NCI-H446 (cell line): ENCODE measurements around the gene KRT85.
"Not testable (repeated sequence)": the region's sequence is repeated elsewhere in the genome, so short reads cannot be mapped to it uniquely, and the experiment has no call there.

Source experiments
- DNase-seq, 2 experiments: peaks; one replicate each; lab custom pipeline; 2025; lab: John Stamatoyannopoulos, UW

Gene KRT85

DNA sequence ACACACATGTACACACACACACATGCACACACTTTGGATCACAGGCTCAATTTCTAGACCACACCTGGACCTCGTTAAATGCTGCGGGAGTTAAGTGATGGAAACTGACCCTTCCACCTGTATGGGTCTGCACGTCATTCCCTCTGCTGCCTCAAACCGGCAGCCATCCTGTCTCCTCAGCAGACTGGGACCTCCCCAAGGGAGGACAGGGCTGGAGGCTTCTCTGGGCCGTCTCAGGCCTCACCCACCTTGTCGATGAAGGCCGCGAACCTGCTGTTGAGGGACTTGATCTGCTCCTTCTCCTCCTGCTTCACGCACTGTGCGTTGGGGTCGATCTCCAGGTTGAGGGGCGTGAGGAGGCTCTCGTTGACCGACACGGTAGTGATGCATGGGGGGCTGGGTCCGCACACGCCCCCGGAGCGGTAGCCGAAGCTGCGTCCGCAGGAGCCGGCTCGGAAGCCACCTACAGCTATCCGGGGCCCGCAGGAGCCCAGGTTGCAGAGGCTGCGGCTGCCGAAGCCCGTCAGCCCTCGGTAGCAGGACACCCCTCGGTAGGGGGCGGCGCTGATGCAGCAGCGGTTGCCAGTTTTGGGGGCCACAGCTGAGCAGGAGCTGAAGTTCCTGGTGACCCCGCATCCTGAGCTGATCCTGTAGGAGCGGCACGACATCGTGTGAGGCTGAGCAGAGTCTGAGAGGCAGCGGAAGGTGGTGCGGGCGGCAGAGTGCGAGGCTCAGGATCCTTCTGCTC lies at the start of gene KRT85:
TSS of gene KRT85 (minus strand) at position 744 of the 748 bp plus-strand sequence. CDS start at position 668, 76 bp downstream.
- no peak for DNase-seq

DNA sequence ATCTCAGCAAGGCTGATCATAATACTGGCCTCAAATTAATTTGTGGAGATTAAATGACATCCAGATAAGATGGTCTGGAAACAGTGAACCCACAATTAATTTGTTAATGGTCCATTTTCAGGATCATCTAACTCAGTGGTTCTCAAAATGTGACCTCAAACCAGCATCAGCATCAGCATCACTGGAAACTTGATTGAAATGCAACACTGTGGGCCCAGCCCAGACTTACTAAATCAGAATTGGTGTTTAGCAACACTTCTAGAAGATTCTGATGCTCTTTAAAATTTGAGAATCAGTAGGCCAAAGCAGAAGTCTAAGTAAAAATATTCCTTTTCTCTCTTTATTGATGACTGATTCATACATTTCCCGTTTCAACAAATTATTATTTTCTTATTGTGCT lies 49.5 kb upstream of the KRT85 start:
- no peak for DNase-seq

DNA sequence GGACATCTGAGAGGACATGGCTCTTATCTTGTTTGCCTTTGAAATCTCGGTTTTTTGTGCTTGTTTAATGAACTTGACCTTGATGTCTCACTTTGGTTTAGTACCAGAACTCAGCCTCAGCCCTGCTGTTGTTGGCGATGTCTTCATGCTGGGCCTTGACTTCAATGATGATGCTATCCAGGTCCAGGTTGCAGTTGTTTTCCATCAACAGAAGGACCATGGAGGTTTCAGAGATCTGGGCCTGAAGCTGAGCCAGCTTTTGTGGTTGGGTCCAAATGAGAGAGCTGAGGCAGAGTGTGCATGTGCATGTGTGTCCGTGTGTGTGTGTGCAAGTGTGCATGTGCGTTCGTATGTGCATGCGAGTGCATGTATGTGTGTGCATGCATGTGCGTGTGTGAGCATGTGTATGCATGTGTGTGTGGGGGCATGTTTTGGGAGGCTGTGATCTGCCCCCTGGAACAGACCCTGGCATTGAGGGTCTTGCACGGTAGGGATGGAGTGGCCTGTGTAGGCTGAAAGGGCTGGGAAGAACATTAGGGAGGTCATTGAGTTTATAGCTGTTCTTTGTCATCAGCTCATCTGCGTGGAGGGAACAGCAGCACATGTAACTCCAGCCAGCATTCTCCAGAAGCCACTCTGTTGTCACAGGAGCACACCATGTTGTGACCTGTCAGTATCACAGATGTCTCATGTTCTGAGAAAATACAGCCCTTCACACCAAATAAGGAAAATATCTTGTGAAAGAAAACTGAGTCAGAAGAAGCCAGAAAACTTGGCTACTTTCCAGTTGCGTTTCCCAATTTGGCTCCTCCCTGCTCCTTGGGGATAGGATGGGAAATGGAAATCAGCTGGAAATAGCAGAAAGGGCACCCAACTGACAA lies 48.8 kb upstream of the KRT85 start:
- DNase-seq, result no peak

DNA sequence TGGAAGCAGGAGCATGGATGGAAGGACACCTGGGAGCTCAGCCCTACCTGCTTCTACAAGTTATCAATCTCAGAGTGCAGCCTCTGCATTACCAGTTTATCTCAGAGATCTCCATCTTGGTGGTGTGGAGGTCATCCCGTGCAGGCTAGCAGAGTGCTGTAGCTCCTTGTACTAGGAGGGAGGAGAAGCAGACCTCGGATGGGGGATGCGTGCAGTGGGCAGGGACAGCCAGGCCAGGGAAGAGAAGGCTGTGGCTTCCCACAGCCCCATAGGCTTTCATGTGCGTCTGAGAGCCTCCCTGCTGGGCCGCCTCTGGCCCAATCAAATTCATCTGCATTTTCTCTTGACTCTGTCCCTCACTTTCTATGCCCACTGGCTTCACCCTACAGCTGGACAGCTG lies 47.7 kb upstream of the KRT85 start:
- no peak for DNase-seq

DNA sequence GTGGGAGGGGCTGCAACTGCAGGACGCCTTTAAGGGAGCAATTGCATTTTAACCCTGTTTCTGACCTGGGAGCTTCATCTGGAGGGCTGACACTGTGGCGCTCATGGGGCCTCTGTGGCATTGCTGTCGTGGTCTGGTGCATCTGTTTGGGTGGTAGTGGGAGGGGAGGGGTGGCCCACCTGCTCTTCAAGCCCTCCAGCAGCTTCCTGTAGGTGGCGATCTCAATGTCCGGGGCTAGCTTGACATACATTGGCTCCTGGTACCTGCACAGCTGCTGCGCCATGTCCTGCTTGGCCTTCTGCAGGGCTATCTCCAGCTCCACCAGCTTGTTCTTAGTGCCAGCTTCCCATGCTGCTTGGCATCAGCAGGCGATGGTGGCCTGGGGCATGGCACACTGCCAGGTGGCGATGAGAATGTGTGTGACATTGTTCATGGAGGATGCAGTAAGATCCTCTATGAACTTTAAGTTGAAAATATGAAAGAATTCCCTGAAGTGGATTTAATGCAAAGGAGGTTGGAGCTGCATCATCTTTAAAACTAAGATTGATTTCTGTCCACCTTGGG lies 46.6 kb upstream of the KRT85 start:
- no peak for DNase-seq

DNA sequence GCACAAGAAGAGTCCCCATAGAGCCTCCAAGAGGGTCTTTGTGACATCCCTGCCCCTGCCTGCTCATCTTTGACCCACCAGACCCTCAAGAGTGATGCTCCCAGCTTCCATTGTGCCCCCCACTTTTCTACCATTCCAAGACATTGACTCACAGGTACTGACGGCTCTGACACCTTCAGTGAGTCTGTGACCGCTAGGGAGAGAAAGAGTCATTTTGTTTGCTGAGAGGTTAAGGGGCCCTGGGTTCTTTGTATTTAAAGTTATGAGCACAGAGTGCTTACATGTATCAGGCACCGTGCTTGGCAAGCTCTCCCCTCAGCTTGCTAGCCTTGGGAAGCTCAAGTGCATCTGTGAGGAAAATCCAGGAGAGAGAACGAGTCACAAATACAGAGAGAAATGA lies 45.9 kb upstream of the KRT85 start:
- DNase-seq, result no peak

DNA sequence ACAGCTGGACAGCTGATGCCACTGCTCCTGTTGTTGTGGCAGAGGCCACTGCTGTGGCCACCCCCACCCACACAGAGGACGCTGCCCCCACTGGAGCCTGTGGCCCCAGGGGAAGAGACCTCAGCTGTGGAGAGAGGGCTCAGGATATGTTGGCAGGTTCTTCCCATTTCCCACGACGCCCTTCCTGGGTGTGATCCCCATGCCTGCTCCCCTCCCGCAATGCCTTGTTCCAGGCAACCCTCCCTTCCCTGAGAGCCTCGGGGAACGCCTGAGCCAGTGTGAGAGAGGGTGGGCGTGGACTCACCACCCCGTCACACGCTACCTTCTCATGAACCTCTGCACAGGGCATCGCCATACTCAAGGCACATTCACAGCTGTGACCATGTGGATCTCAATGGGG lies 44.5 kb upstream of the KRT85 start:
- DNase-seq, result no peak

DNA sequence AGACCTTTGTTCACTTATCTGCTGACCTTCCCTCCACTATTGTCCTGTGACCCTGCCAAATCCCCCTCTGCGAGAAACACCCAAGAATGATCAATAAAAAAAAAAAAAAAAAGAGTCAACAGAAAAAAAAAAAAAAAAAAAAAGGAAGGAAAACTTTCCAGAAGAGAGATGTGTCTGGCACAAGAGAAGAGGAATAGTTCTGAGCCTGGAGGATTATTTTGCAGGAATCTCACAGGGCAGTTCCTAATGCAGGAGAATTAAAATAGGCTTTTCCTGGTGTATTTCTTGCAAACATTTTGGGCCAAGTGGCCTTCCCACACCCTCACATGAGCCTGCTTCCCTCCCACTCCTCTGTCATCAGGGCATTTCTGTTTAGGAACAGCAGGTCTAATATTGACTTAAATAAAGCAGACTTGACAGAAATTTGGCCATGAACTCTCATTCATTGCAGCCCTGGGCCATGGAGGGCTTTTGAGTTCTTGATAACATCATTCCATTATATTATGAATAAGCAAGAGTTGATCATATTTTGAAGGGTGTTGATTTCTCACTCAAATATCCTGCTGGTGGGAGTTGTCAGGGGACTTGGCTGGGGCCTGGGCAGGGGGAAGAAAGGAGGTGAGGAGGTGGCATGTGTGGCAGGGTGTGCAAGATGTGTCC lies 43.4 kb upstream of the KRT85 start:
- not testable (repeated sequence) for DNase-seq

DNA sequence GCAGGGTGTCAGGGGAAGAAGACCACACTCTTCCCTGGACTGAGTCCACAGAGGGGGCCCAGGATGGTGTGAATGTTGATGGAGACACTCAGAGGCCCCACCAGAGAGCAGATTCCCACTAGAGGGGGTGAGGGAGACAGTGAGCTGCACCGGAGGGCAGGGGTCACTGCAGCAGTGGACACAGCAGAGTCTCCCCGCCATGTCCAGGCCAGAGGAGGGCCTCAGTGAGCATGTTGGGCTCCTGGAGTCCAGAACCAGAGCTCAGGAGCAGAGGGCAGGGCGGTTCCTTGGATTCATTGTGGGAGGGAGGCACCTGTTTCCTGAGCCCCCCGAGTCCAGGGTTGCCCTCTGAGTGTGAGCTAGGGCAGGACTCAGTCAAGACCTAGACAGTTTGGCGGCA lies 40.6 kb upstream of the KRT85 start:
- no peak for DNase-seq

DNA sequence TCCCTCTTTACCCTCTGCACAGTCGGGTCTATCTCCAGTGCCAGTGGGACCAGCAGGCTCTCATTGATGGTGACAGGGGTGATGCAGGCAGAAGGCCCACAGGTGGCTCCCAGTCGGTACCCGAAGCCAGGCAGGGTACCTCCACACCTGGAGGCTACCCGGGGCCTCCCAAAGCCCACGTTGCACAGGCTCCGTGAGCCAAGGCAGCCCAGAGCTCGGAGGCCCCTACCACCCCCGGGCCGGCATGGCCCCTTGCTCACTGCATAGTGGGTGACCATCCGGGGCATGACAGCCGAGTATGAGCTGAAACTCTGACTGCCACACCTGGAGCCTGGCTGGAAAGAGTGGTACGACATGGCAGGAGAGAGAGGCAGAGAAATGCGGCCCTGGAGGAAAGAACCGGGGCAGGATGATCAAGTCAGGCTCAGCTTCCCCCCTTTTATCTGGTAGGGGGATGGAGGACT lies 38.7 kb upstream of the KRT85 start, which contains the start of gene KRT82:
TSS of gene KRT82 (minus strand) at position 414 of the 464 bp plus-strand sequence. CDS start at position 356, 58 bp downstream.
- no peak for DNase-seq

DNA sequence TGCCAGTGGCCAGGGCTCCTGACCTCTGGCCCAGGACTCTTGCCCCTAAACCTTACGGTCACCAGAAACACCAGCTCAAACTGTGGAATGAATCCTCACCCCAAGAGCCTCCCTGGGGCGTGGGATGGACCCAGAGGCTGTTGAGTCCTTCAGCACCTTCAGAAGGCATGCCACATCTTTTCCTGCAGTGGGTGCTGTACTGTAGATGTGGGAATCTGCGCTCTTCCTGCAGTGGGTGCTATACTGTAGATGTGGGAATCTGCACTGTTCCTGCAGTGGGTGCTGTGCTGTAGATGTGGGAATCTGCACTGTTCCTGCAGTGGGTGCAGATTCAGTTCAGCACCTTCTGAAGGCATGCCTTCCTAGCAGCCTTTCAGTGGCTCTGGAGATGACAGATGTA lies 37.7 kb upstream of the KRT85 start:
- no peak for DNase-seq

DNA sequence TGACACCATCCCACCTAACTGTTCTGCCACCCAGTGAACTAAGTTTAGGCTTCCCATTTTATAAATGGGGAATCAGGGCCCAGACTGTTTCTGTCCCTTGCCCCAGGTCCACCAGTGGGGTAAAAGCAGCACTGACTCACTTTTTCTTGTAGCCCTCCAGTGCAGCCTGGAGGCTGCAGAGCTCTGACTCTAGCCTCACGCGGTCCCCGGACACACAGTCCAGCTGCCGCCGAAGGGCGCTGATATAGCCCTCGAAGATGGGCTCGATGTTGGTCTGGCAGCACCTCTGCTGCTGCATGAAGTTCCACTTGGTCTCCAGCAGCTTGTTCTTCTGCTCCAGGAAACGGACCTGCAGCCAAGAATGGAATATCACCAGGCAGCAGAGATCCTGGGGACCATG lies 36.3 kb upstream of the KRT85 start:
- no peak for DNase-seq

DNA sequence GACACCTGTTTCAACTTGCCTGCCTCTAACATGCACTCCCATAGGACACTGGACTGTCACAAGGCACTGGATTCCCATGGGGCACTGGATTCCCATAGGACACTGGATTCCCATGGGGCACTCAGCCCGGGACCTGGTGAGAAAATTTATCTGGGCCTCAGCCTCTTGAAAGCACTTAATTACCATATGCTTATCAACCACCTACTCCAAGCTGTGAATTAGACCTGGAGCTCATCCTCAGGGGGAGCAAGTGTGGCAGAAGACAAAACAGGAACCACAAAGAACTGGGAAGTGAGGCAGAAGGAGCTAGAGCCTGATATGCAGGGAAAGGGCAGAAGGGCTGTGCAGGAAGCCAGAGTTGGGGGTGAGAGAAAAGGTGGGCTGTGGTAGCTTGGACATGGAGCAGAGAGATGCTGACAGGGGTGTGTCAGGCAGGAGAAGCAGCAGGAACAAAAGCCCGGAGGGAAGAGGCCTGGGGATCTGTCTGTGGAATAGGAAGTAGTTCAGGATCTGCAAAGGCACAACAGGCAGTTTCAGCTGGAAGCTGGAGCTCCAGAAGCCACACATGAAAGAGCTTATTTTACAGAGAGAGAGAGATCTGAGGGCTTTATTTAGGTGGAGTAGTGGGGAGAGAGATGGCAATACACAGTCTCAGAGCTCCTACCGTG lies 35.7 kb upstream of the KRT85 start:
- no peak for DNase-seq

DNA sequence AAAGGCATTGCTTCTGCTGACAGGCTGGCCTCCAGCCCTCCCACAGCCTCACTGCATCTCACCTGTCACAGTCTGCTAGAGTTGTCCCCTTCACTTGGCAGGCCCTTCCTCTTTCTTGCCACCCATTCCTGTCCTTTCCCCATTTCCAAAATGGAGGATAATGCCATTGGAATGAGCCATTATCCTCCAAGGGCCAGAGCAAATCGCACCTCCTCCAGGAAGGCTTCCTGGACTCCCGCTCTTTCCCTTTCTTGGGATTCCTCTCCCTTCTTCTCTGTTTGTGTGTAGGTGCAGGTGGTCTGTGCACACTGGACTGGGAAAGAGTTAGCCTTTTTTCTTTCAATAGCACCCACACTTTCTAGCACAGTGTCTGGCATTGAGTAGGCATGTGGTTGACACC lies 35.1 kb upstream of the KRT85 start:
- DNase-seq, result no peak

DNA sequence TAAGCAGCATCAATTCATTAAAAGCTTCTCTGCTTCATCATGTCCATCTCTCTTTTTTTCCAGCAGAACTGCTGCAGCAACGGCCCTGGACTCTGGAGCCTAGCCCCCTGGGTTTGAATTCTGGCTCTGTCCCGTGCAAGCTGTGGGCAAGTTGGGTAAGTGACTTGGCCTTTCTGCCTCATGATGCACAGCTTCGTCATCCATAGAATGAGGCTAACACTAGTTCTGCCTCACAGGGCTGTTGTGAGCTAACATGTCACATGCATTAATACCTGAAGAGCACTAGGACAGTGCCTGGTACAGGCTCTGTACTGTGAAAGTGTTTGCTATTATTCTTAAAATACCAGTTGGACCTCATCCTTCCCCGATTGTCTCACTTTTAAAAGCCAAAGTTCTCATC lies 34.6 kb upstream of the KRT85 start:
- no peak for DNase-seq

DNA sequence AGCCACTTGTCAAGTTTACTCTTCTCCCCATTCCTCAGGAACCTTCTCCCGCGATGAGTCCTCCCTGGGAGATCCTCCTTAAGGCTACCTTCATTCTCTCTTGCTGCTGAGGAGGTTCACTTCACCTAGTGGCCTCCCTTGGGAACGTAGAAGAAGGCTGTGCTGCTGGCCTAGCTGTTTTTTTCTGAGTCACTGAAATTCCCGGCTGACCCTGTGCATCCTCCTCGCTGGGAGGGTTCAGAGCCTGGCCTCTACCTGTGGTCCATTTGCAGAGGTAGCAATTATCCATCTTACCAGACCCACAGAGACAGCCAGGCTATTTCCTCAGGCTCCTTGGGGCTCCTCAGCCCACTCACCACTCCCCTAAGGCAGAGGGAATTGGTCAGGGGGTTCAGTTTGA lies 34.2 kb upstream of the KRT85 start:
- no peak for DNase-seq

DNA sequence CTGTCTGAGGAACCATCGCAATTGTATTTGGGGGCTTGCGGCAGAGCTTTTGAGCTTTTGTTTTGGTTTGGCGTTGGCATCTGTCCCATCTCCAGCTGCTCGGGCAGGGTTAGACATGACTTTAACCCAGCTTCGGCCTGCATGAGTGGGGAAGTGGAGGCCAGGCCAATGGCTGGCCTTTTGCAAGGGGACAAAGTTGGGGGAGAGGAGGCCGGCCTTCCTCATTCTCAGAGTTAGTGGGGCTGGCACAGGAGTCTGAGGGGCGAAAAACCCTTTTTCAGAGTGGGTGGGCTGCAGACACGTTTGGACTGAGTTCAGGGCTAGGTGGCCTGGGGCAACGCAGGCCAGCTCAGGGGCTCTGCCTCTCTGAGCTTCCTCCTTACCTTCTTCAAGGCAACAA lies 33.6 kb upstream of the KRT85 start:
- DNase-seq, result no peak

DNA sequence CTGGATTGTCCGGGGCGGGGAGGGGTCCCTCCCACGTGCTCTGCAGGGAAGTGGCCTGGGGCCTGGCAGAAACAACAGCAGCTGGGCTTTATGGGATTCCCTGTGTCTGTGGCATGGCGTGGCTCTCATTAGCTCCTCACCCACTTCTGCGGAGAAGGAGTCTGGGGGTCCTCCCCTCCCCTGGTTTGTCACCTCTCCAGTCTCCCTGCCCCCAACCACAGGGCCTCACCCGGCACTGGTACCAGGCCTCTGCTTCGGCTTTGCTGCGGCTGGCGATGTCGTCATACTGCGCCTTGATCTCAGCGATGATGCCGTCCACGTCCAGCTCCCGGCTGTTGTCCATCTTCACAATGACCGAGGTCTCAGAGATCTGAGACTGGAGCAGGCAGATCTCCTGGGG lies 32.5 kb upstream of the KRT85 start:
- no peak for DNase-seq

DNA sequence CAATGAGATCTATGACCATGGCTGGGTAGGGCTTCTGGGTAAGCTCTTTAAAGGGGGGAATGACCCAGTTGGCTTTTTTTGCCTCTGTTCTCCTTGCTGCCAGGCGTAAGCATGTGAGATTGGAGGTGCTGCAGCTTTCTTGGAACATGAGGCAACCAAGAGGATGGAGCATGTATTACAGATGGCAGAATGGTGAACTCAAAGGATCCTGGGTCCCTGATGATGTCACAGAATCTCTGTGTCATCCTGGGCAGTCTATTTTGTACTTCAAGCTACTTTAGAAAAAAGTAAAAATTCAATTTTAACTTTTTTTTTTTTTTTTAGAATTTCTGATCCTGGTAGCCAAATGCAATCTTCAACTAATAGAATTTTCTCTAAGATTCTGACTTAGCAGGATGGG lies 30.9 kb upstream of the KRT85 start:
- no peak for DNase-seq

DNA sequence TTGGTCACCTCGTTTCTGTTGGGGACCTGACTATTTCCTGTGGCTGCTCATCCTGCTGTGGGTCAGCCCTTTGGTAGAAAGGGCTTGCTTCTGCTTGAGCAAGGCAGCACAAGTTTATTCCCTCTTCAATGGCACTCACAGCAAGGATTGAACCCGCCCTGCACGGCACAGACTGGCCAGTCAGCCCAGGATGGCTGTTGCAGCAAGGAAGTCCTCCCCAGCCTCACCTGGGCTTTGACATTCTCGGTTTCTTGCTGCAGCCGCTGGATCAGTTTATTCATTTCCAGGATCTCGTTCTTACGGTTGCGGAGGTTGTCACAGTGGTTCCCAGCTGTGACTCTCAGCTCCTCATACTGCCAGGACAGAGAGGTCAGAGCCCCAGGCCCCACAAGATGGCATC lies 29.4 kb upstream of the KRT85 start:
- DNase-seq, result no peak

DNA sequence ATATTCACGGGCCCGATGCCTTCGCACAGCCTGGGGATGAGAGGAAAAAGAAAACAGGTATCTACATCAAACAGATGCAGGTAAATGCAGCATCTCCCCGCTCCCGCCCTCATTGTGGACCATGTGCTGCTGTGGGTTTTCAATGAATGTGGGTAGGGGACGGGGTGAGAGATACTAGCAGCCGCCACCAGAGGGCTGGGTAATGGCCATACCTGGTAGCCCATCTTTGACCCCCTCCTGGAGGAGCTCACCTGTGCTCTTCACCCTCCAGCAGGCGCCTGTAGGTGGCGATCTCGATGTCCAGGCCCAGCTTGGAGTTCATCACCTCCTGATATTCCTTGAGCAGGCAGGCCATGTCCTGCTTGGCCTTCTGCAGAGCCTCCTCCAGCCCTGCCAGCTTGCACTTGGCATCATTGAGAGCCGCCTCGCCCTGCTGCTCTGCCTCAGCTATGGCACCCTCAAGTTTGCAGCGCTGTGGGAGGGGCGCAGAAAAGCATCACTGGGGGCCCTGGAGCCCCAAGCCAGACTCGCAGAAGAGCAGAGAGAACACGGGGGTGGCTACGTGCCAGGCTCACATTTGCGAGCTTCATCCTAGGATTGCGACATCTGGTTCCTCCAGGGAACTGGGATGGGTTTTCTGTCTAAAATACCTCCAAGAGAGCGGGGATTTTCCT lies 28.6 kb upstream of the KRT85 start:
- DNase-seq, result peak in 1 of 2 experiments; percentile 22
